ENCODE data around the gene NR3C2.

DNA sequence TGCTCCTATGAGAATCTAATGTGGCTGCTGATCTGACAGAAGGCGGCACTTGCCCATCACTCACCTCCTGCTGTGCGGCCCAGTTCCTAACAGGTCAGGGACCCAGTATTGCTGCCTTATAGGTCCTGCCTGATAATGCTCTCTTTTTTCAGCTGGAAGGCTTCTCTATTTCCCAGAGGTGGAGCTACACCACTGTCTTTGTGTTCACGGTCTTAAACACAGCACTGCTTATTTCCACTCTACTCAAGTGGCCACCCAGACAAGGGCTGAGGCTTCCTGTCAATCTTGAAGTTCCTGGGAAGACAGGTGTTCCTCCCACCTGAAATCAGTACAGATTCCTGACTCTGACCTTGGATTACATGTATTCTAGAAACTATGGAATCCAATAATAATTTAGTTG, 270.6 kb downstream of the NR3C2 start:
- TF ChIP-seq FOXP2 (optimal IDR thresholded peaks at IDR 0.05; ENCODE audit: control extremely low read depth, extremely low read length, insufficient read depth) = no peak
- TF ChIP-seq POLR2AphosphoS5 (IDR thresholded peaks at IDR 0.05; ENCODE audit: borderline replicate concordance, low read depth, low read length) = no peak
- no peak for TF ChIP-seq EZH2 (IDR thresholded peaks at IDR 0.05)
